Amniotic stem cell (primary cell): ENCODE measurements around the gene FMN2.

ENCODE experiments used
- DNase-seq: peaks from one replicate; lab custom pipeline; 2025; lab: John Stamatoyannopoulos, UW

Gene FMN2

GRCh38 chr1:240491796-240492195 is 400.1 kb downstream of the FMN2 start:
- DNase-seq: no peak

- DNase-seq: no peak
These were observed 401.3 kb downstream of the FMN2 start for GRCh38 chr1:240492832-240493440.

- no peak for DNase-seq
These were observed 403.9 kb downstream of the FMN2 start for GRCh38 chr1:240495601-240496000.

- DNase-seq: no peak
These were observed 404.7 kb downstream of the FMN2 start for GRCh38 chr1:240496356-240496755.

- no peak for DNase-seq
These were observed 405.3 kb downstream of the FMN2 start for GRCh38 chr1:240496941-240497340.

GRCh38 chr1:240497908-240498307 is 406.2 kb downstream of the FMN2 start:
- DNase-seq: no peak

GRCh38 chr1:240498335-240498734 is 406.7 kb downstream of the FMN2 start:
- no peak for DNase-seq

GRCh38 chr1:240499012-240499411 is 407.3 kb downstream of the FMN2 start:
- no peak for DNase-seq

- no peak for DNase-seq
These were observed 409.0 kb downstream of the FMN2 start for GRCh38 chr1:240500647-240501046.

GRCh38 chr1:240501115-240501514 is 409.4 kb downstream of the FMN2 start:
- no peak for DNase-seq

GRCh38 chr1:240503036-240503435 is 411.4 kb downstream of the FMN2 start:
- DNase-seq: no peak

- DNase-seq: no peak
These were observed 411.9 kb downstream of the FMN2 start for GRCh38 chr1:240503558-240503957.

GRCh38 chr1:240506176-240506575 is 414.5 kb downstream of the FMN2 start:
- no peak for DNase-seq

GRCh38 chr1:240508201-240508600 is 416.5 kb downstream of the FMN2 start:
- no peak for DNase-seq

GRCh38 chr1:240508950-240509349 is 417.3 kb downstream of the FMN2 start:
- DNase-seq: no peak

GRCh38 chr1:240511789-240512188 is 420.1 kb downstream of the FMN2 start:
- DNase-seq: no peak

GRCh38 chr1:240515505-240515904 is 423.8 kb downstream of the FMN2 start:
- DNase-seq: no peak

- DNase-seq: no peak
These were observed 424.4 kb downstream of the FMN2 start for GRCh38 chr1:240516069-240516468.

- no peak for DNase-seq
These were observed 426.2 kb downstream of the FMN2 start for GRCh38 chr1:240517891-240518290.

- no peak for DNase-seq
These were observed 430.6 kb downstream of the FMN2 start for GRCh38 chr1:240522122-240522822.

GRCh38 chr1:240524356-240525069 is 432.8 kb downstream of the FMN2 start:
- DNase-seq: no peak
